MCF 10A (cell line): ENCODE results near the gene HDAC7. TPM values are rescaled to one million over a fixed set of nuclear protein-coding genes. Genes with fewer than 3 reads are reported as not detected.

Source experiments
- BruUV-seq: library from RNA; stranded (reverse); fragments of 400-500 nt; replicated peaks from 2 replicates; lab custom pipeline; 2021; lab: Mats Ljungman, UMichigan
- CTCF ChIA-PET: fragments of 300-600 bp; sonication (Branson Sonifier 250); formaldehyde crosslinking; extraction: SDS; loops from one replicate; lab custom pipeline; 2021; ENCODE audit warnings: antibody characterized with exemption, inconsistent platforms; lab: Yijun Ruan, JAX
- POLR2A ChIA-PET: fragments of 300-600, 350-650 bp; sonication (Branson Sonifier 250); formaldehyde crosslinking; extraction: SDS; loops from one replicate; lab custom pipeline; 2020; ENCODE audit warnings: antibody characterized with exemption, inconsistent platforms; lab: Yijun Ruan, JAX
- DNase-seq: peaks from one replicate; pipeline ENCODE4 v3.0.0-alpha.2; 2018; ENCODE audit not compliant: unreplicated experiment
- H3K27ac Mint-ChIP-seq: one replicate; pipeline ENCODE4 v1.8.0; 2022; ENCODE audit warnings: mild to moderate bottlenecking, low read depth, mixed read lengths; ENCODE audit not compliant: unreplicated experiment
- H3K27me3 Mint-ChIP-seq: one replicate; pipeline ENCODE4 v1.8.0; 2022; ENCODE audit warnings: mixed read lengths; ENCODE audit not compliant: insufficient read depth, unreplicated experiment
- H3K36me3 Mint-ChIP-seq: one replicate; pipeline ENCODE4 v1.8.0; 2022; ENCODE audit warnings: mild to moderate bottlenecking, moderate library complexity, mixed read lengths; ENCODE audit not compliant: insufficient read depth, unreplicated experiment
- H3K4me1 Mint-ChIP-seq: one replicate; pipeline ENCODE4 v1.8.0; 2022; ENCODE audit warnings: mixed read lengths; ENCODE audit not compliant: insufficient read depth, unreplicated experiment
- H3K4me3 Mint-ChIP-seq: one replicate; pipeline ENCODE4 v1.8.0; 2022; ENCODE audit warnings: mild to moderate bottlenecking, moderate library complexity, mixed read lengths; ENCODE audit not compliant: unreplicated experiment
- H3K9me3 Mint-ChIP-seq: one replicate; pipeline ENCODE4 v1.8.0; 2022; ENCODE audit warnings: mixed read lengths; ENCODE audit not compliant: unreplicated experiment
- intact Hi-C: fragments of 100-400 bp; cut with micrococcal nuclease; formaldehyde crosslinking; loops from 2 replicates; pipeline ENCODE4 v1.14.1; 2022
- total RNA-seq: library from RNA; stranded (reverse); gene quantifications from 2 replicates; pipeline ENCODE4 v1.2.3, GENCODE V29; 2022
- TF ChIP-seq, protein P1 (sequence below): fragments of 200-600 bp; IDR thresholded peaks from one replicate; pipeline ENCODE4 v1.8.0; 2022; ENCODE audit warnings: antibody characterized with exemption, mild to moderate bottlenecking; ENCODE audit not compliant: unreplicated experiment

HDAC7 gene
- total RNA-seq, 1 experiment from 2014 or later, result 80.1 TPM

DNA sequence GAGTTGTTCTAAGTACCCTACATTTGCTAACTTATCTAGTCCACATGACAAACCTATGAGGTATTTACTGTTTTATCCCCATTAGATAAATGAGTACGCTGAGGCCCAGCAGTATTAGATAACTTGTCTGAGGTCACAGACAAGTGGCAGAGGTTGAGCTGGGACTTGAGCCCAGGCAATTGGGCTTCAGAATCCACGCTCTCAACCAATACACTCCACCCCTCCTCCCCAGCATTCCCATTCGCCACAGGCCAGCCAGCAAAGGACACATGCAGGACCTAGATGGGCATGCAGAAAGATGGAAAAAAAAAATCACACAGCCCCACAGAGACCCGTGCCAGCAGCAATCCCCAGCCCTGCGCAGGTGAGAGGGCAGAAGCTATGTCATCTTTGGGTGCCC lies 12.4 kb downstream of the HDAC7 start:
- Mint-ChIP-seq H3K27me3 (no peaks in the 10 kb centered on the region), H3K9me3 (no peaks in the 10 kb centered on the region), H3K36me3 (peaks cover 7% of the 10 kb centered on the region), H3K27ac (peak overlapping the region; percentile 13), H3K4me1 (peaks cover 30% of the 10 kb centered on the region), H3K4me3 (no peak overlapping the region)
- no peak for DNase-seq
- TF ChIP-seq, protein P1, sequence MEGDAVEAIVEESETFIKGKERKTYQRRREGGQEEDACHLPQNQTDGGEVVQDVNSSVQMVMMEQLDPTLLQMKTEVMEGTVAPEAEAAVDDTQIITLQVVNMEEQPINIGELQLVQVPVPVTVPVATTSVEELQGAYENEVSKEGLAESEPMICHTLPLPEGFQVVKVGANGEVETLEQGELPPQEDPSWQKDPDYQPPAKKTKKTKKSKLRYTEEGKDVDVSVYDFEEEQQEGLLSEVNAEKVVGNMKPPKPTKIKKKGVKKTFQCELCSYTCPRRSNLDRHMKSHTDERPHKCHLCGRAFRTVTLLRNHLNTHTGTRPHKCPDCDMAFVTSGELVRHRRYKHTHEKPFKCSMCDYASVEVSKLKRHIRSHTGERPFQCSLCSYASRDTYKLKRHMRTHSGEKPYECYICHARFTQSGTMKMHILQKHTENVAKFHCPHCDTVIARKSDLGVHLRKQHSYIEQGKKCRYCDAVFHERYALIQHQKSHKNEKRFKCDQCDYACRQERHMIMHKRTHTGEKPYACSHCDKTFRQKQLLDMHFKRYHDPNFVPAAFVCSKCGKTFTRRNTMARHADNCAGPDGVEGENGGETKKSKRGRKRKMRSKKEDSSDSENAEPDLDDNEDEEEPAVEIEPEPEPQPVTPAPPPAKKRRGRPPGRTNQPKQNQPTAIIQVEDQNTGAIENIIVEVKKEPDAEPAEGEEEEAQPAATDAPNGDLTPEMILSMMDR, result no peak
- CTCF ChIA-PET, result interaction anchor here (1.0 to 7.8 kb wide), 6 partner anchors 10 to 64 kb away, joined by 3 to 72 read pairs (median 14); partner anchors contain the start of gene HDAC7
- POLR2A ChIA-PET, result interaction anchor here (1.1 to 1.3 kb wide), 2 partner anchors 13 to 21 kb away, joined by 5 to 6 read pairs; partner anchors contain the start of gene HDAC7
- no TSS peak for BruUV-seq
- intact Hi-C loops, result no loop called here

GRCh38 chr12:47805417-47805816 lies 14.3 kb downstream of the HDAC7 start:
- POLR2A ChIA-PET, result interaction anchor here (0.6 kb wide), 1 partner anchor 84 kb away, joined by 3 read pairs; no protein-coding TSS in a partner anchor

GRCh38 chr12:47804171-47804570 lies 15.5 kb downstream of the HDAC7 start:
- H3K36me3 Mint-ChIP-seq, result peaks cover 7% of the 10 kb centered on the region
- H3K4me3 Mint-ChIP-seq, result no peak overlapping the region
- intact Hi-C loops, result no loop called here
- POLR2A ChIA-PET, result interaction anchor here (1.2 kb wide), 1 partner anchor 33 kb away, joined by 3 read pairs; no protein-coding TSS in a partner anchor
- H3K9me3 Mint-ChIP-seq, result no peaks in the 10 kb centered on the region
- no TSS peak for BruUV-seq
- TF ChIP-seq, protein P1, result no peak
- DNase-seq, result no peak
- no peaks in the 10 kb centered on the region for H3K27me3 Mint-ChIP-seq
- H3K4me1 Mint-ChIP-seq, result peaks cover 15% of the 10 kb centered on the region
- no peak overlapping the region for H3K27ac Mint-ChIP-seq
- CTCF ChIA-PET, result interaction anchor here (0.5 to 1.0 kb wide), 8 partner anchors 13 to 392 kb away, joined by 3 to 7 read pairs (median 3); no protein-coding TSS in a partner anchor

More at GRCh38 chr12:47805417-47805816, 14.3 kb downstream of the HDAC7 start:
- CTCF ChIA-PET, result interaction anchor here (0.6 kb wide), 1 partner anchor 84 kb away, joined by 4 read pairs; no protein-coding TSS in a partner anchor
- Mint-ChIP-seq H3K9me3 (no peaks in the 10 kb centered on the region), H3K4me3 (no peak overlapping the region), H3K27me3 (no peaks in the 10 kb centered on the region), H3K27ac (peak overlapping the region; percentile 59), H3K4me1 (peaks cover 17% of the 10 kb centered on the region), H3K36me3 (peaks cover 7% of the 10 kb centered on the region)
- no TSS peak for BruUV-seq
- intact Hi-C loops, result no loop called here
- no peak for DNase-seq
- TF ChIP-seq, protein P1, result no peak

DNA sequence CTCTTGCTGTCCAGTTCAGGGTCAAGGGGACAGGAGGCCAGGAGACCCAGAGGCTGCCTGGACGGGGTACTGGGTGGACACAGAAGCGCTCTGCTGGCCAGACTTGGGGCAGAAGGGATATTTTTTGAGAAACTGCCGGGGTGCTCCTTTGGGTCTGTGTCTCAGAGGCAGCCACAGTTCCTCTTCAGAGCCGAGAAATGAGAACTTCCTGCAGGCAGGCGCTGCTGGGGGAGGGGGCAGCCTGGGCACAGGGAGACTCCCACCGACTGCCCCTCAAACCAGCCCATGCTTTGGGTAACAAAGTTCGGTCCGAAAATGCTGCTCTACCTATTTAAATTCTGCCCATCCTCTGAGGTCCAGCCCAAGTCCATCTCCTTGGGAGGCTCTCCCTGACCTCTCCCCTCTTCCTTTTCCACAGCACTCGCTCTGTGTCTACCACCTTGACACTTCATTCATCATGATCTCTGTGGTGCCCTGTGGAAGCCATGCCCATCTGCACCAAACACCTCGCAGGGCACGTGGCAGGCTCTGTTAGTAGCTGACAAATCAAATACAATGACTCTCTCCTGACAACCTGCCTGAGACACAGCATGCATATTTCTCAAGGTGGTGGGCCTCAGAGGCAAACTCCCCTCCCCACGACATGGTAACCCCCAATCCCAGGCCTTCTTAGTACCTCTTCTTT lies 16.4 kb downstream of the HDAC7 start:
- no peaks in the 10 kb centered on the region for H3K27me3 Mint-ChIP-seq
- H3K36me3 Mint-ChIP-seq, result peaks cover 7% of the 10 kb centered on the region
- H3K9me3 Mint-ChIP-seq, result no peaks in the 10 kb centered on the region
- peak overlapping the region; percentile 85 for H3K27ac Mint-ChIP-seq
- ChIA-PET CTCF (interaction anchor here (0.7 to 3.1 kb wide), 3 partner anchors 13 to 391 kb away, joined by 3 to 12 read pairs (median 5); no protein-coding TSS in a partner anchor), POLR2A (interaction anchor here (1.2 kb wide), 1 partner anchor 34 kb away, joined by 3 read pairs; no protein-coding TSS in a partner anchor)
- DNase-seq, result no peak
- BruUV-seq, result no TSS peak
- TF ChIP-seq, protein P1, result no peak
- intact Hi-C loops, result no loop called here
- peaks cover 6% of the 10 kb centered on the region for H3K4me1 Mint-ChIP-seq
- no peak overlapping the region for H3K4me3 Mint-ChIP-seq
